ENCODE data around the gene MAVS. TPM values are rescaled to one million over a fixed set of nuclear protein-coding genes. Genes with fewer than 3 reads are reported as not detected.

The MAVS gene
- total and polyA plus RNA-seq, 4 donors = 13.2 to 39.6 (median 20.9) TPM

DNA sequence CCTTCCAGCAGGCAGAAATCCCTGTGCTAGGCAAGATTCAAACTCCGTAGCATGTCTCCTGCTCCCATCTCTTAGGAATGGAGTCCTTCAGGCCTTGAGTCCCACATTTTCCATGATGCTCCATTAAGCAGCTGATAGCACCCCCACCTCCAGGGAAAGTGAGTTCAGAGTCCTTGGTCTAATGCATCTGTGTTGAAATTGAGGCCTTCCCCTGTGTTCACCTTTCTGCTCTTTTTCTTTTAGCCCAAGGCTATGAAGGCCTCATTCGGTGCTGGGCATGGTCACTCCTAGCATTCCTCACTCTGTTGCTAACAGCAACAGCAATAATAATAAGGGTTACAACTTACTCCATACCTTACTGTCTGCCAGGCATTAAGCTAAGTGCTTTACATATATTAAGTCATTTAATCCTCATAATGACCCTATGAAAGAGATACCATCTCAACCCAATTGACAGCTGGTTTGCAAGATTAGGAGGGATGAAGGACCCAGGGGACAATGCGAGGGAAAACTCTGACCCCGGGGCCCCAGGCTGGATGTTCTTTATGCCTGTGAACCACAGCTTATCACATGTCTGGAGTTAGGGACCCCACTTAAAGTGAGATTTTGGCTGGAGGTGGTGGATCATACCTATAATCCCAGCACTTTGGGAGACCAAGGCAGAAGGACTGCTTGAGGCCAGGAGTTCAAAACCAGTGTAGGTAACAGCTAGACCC, 25.1 kb downstream of the MAVS start:
- Histone ChIP-seq H3K9ac (ENCODE audit: insufficient read depth in 1 of 2, low read length in 2 of 2) (no peak overlapping the region), H3K36me3 (ENCODE audit: control insufficient read depth in 4 of 4, insufficient read depth in 4 of 4, low read length in 4 of 4) (peaks cover 12 to 30% (median 19%) of the 10 kb centered on the region in 4 donors), H3K4me3 (no peak overlapping the region), H3K27ac (ENCODE audit: low read depth in 1 of 2, low read length in 1 of 2) (no peak overlapping the region), H3K4me1 (ENCODE audit: control insufficient read depth in 5 of 5, insufficient read depth in 5 of 5, low read length in 5 of 5) (peaks cover 0 to 4% (median 0%) of the 10 kb centered on the region in 5 donors), H3K27me3 (ENCODE audit: control insufficient read depth in 3 of 3, insufficient read depth in 3 of 3, low read length in 2 of 3) (no peaks in the 10 kb centered on the region), H3K9me3 (ENCODE audit: control insufficient read depth in 4 of 4, insufficient read depth in 3 of 4, low read length in 3 of 4) (no peaks in the 10 kb centered on the region)
- DNase-seq = no peak
- no peak for ATAC-seq (ENCODE audit: insufficient read depth, low FRiP score)
- WGBS, 2 donors = 90% methylated on average over 4 of the region's 4 CpGs
- TF ChIP-seq, protein P1, sequence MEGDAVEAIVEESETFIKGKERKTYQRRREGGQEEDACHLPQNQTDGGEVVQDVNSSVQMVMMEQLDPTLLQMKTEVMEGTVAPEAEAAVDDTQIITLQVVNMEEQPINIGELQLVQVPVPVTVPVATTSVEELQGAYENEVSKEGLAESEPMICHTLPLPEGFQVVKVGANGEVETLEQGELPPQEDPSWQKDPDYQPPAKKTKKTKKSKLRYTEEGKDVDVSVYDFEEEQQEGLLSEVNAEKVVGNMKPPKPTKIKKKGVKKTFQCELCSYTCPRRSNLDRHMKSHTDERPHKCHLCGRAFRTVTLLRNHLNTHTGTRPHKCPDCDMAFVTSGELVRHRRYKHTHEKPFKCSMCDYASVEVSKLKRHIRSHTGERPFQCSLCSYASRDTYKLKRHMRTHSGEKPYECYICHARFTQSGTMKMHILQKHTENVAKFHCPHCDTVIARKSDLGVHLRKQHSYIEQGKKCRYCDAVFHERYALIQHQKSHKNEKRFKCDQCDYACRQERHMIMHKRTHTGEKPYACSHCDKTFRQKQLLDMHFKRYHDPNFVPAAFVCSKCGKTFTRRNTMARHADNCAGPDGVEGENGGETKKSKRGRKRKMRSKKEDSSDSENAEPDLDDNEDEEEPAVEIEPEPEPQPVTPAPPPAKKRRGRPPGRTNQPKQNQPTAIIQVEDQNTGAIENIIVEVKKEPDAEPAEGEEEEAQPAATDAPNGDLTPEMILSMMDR (IDR thresholded peaks at IDR 0.05; ENCODE audit: control extremely low read depth, extremely low read depth) = no peak

DNA sequence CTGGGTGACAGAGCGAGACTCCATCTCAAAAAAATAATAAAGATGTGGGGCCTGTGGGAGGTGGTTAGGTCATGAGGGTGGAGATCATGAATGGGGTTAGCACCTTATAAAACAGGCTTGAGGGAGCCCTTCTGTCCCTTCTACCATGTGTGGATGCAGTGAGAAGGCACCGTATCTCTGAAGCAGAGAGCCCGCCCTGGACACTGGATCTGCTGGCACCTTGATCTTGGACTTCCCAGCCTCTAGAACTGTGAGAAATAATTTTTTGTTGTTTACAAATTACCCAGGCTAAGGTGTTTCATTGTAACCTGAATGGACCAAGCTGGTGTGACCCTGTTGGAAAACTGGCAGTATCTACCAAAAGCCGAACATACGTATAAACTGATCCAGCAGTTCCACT, 26.9 kb downstream of the MAVS start:
- Histone ChIP-seq H3K36me3 (ENCODE audit: control insufficient read depth in 4 of 4, insufficient read depth in 4 of 4, low read length in 4 of 4) (peaks cover 11 to 24% (median 14%) of the 10 kb centered on the region in 4 donors), H3K27me3 (ENCODE audit: control insufficient read depth in 3 of 3, insufficient read depth in 3 of 3, low read length in 2 of 3) (no peaks in the 10 kb centered on the region), H3K4me3 (no peak overlapping the region), H3K9me3 (ENCODE audit: control insufficient read depth in 4 of 4, insufficient read depth in 3 of 4, low read length in 3 of 4) (no peaks in the 10 kb centered on the region), H3K9ac (ENCODE audit: insufficient read depth in 1 of 2, low read length in 2 of 2) (no peak overlapping the region), H3K27ac (ENCODE audit: low read depth in 1 of 2, low read length in 1 of 2) (no peak overlapping the region), H3K4me1 (ENCODE audit: control insufficient read depth in 5 of 5, insufficient read depth in 5 of 5, low read length in 5 of 5) (peaks cover 0 to 4% (median 0%) of the 10 kb centered on the region in 5 donors)
- no peak for ATAC-seq (ENCODE audit: insufficient read depth, low FRiP score)
- DNase-seq = no peak
- whole genome bisulfite sequencing, 2 donors = 98 to 99% methylated on average over 5 of the region's 5 CpGs
- TF ChIP-seq, protein P1 (IDR thresholded peaks at IDR 0.05; ENCODE audit: control extremely low read depth, extremely low read depth) = no peak

DNA sequence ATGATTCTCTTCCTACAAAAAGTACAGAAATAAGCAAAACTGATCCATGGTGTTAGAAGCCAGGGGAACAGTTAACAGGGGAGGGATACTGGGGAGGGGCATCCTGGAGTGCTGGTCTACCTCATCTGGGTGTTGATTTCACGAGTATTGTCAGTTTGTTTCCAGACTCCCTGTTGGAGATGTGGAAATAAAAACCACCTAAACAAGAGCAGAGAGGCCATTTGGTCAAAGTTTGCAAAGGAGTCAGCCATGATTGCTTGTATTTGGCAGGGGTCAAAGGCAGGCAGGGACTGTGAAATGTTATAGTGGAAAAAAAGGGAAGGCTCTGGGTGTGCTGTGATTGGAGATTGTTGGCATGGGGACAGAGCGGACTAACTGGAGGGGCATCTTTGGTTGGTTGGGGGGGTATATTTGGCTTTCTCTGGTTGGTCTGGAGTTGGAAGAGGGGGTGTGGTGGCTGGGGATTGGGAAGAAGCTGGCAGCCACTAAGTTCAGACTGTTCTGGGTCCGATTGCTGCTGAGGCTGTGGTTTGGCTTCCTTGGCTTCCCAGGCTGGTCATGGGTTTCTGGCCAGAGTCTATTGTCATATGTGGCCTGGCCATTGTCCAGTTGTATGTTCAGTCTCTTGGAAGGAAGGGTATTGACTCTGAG, 27.7 kb downstream of the MAVS start:
- Histone ChIP-seq H3K4me1 (ENCODE audit: control insufficient read depth in 5 of 5, insufficient read depth in 5 of 5, low read length in 5 of 5) (peaks cover 0 to 4% (median 0%) of the 10 kb centered on the region in 5 donors), H3K9ac (ENCODE audit: insufficient read depth in 1 of 2, low read length in 2 of 2) (no peak overlapping the region), H3K27me3 (ENCODE audit: control insufficient read depth in 3 of 3, insufficient read depth in 3 of 3, low read length in 2 of 3) (no peaks in the 10 kb centered on the region), H3K36me3 (ENCODE audit: control insufficient read depth in 4 of 4, insufficient read depth in 4 of 4, low read length in 4 of 4) (peaks cover 11 to 24% (median 14%) of the 10 kb centered on the region in 4 donors), H3K27ac (ENCODE audit: low read depth in 1 of 2, low read length in 1 of 2) (no peak overlapping the region), H3K4me3 (no peak overlapping the region), H3K9me3 (ENCODE audit: control insufficient read depth in 4 of 4, insufficient read depth in 3 of 4, low read length in 3 of 4) (no peaks in the 10 kb centered on the region)
- ATAC-seq (ENCODE audit: insufficient read depth, low FRiP score) (no peak), DNase-seq (peak in 2 of 3 donors; percentile 26 to 51)
- TF ChIP-seq, protein P1 (IDR thresholded peaks at IDR 0.05; ENCODE audit: control extremely low read depth, extremely low read depth) = no peak
- WGBS, 2 donors = 63 to 83% methylated on average over 3 of the region's 3 CpGs
